ENCODE data around the gene LHX4.

GRCh38 chr1:180275726-180276125 is 45.7 kb downstream of the LHX4 start:
- TF ChIP-seq CTCF (IDR thresholded peaks at IDR 0.05; ENCODE audit: low read length) (no peak), EZH2 (IDR thresholded peaks at IDR 0.05; ENCODE audit: borderline replicate concordance, low read length) (no peak)
